Stomach (tissue), 9 donors: ENCODE measurements around the gene HSD17B12. TPM values are rescaled to one million over a fixed set of nuclear protein-coding genes. Genes with fewer than 3 reads are reported as not detected.
A peak's percentile ranks its signal among the peaks of the same experiment; 100 is the strongest.

Experiments used
- DNase-seq, 2 donors: peaks; one replicate each; pipeline versions ENCODE4 v3.0.0 to v3.0.0-alpha.2; 2013 to 2019
- H3K27ac ChIP-seq, 5 donors: fragments of 200-600 bp in 4 of 5; sonication (generic) in 4 of 5; one replicate each; pipeline ENCODE4 v1.5.1; 2013 to 2019; ENCODE audit warnings: mild to moderate bottlenecking in 1 of 5, moderate library complexity in 1 of 5
- H3K27me3 ChIP-seq, 3 donors: fragments of 200-600 bp; sonication (generic); one replicate each; pipeline ENCODE4 v1.5.1; 2017 to 2019; ENCODE audit warnings: mixed run types in 1 of 3
- H3K36me3 ChIP-seq, 4 donors: fragments of 200-600 bp; sonication (generic); 1 replicate in 3 of 4; 2 replicates in 1 of 4; pipeline ENCODE4 v1.5.1; 2016 to 2019
- H3K4me1 ChIP-seq, 4 donors: fragments of 200-600 bp; sonication (generic); one replicate each; pipeline ENCODE4 v1.5.1; 2016 to 2019
- H3K4me3 ChIP-seq, 4 donors: fragments of 200-600 bp; sonication (generic) in 3 of 4; one replicate each; pipeline ENCODE4 v1.5.1; 2016 to 2019; ENCODE audit warnings: mild to moderate bottlenecking in 1 of 4
- H3K9me3 ChIP-seq, 4 donors: fragments of 200-600 bp; sonication (generic); one replicate each; pipeline ENCODE4 v1.5.1; 2016 to 2019
- CTCF ChIP-seq, 7 experiments: fragments of 450-650 bp in 4 of 7; fragments of 200-600 bp in 3 of 7; sonication (generic) in 3 of 7; IDR thresholded peaks; one replicate each; pipeline ENCODE4 v1.5.1; 2016 to 2019; ENCODE audit warnings: antibody characterized with exemption in 7 of 7, control low read depth in 2 of 7, mild to moderate bottlenecking in 1 of 7
- EP300 ChIP-seq: sonication (generic); formaldehyde crosslinking; IDR thresholded peaks from one replicate; pipeline ENCODE4 v1.6.1; 2017; ENCODE audit warnings: antibody characterized with exemption
- POLR2A ChIP-seq, 4 donors: fragments of 450-650 bp; IDR thresholded peaks; one replicate each; pipeline ENCODE4 v1.6.1; 2016; ENCODE audit warnings: antibody characterized with exemption in 4 of 4, control low read depth in 2 of 4, mild to moderate bottlenecking in 1 of 4, moderate library complexity in 1 of 4
- POLR2AphosphoS5 ChIP-seq, 3 donors: sonication (generic); formaldehyde crosslinking; IDR thresholded peaks; one replicate each; pipeline ENCODE4 v1.6.1; 2016; ENCODE audit warnings: antibody characterized with exemption in 3 of 3
- WGBS, 5 donors: extraction: QIAGEN DNeasy Blood & Tissue Kit in 3 of 5; methylation state at CpG; one replicate each; pipeline versions ENCODE4 v1.1.5 to v1.1.7; 2013 to 2018; 5-methylcytosine and 5-hydroxymethylcytosine counted together
- intact Hi-C: fragments of 100-400 bp; cut with DNase I; formaldehyde crosslinking; loops from one replicate; pipeline ENCODE4 v1.15.1; 2023; ENCODE audit warnings: low total_unique reads
- polyA plus RNA-seq, 3 donors: library from polyadenylated mRNA; stranded (reverse); fragments of 200-250 nt; gene quantifications; one replicate each; pipeline ENCODE4 v1.2.3, GENCODE V29; 2013
- total RNA-seq, 5 donors: library from RNA; depleted of rRNA; stranded (reverse); fragments of >200 nt; gene quantifications; one replicate each; pipeline versions ENCODE4 v1.1.0 to v1.2.3, GENCODE V29; 2014 to 2016
- donor health status: healthy with polysubstance abuse.
- donor health status: Bipolar disorder and iron deficiency.
- donor health status: healthy.

HSD17B12 gene
- total and polyA plus RNA-seq, 8 donors = 25.8 to 169 (median 52.4) TPM

GRCh38 chr11:43819926-43820325 is 139.4 kb downstream of the HSD17B12 start:
- no peaks in the 10 kb centered on the region for H3K4me1 ChIP-seq
- no peak overlapping the region for H3K4me3 ChIP-seq
- H3K27me3 ChIP-seq = no peaks in the 10 kb centered on the region
- no peak overlapping the region for H3K27ac ChIP-seq
- intact Hi-C loops = no loop called here
- 93 to 96% (median 95%) methylated on average over 2 of the region's 2 CpGs for WGBS, 5 donors
- peaks cover 0 to 51% (median 24%) of the 10 kb centered on the region in 4 donors for H3K36me3 ChIP-seq
- H3K9me3 ChIP-seq = no peaks in the 10 kb centered on the region
- DNase-seq = no peak
- TF ChIP-seq EP300 = no peak
- no peak for TF ChIP-seq CTCF (IDR thresholded peaks at IDR 0.05)
- TF ChIP-seq POLR2A (IDR thresholded peaks at IDR 0.05) = no peak
- TF ChIP-seq POLR2AphosphoS5 (IDR thresholded peaks at IDR 0.05) = no peak

- WGBS, 5 donors = 94 to 98% (median 98%) methylated on average over 6 of the region's 6 CpGs
- Histone ChIP-seq H3K36me3 (peaks cover 0 to 30% (median 9%) of the 10 kb centered on the region in 4 donors), H3K27ac (no peak overlapping the region), H3K4me1 (no peaks in the 10 kb centered on the region), H3K9me3 (no peaks in the 10 kb centered on the region), H3K4me3 (no peak overlapping the region), H3K27me3 (no peaks in the 10 kb centered on the region)
- no peak for DNase-seq
- TF ChIP-seq POLR2A (IDR thresholded peaks at IDR 0.05) (no peak), POLR2AphosphoS5 (IDR thresholded peaks at IDR 0.05) (no peak), EP300 (no peak), CTCF (IDR thresholded peaks at IDR 0.05) (no peak)
- intact Hi-C loops = no loop called here
Observed at GRCh38 chr11:43823316-43823715, 142.8 kb downstream of the HSD17B12 start.

GRCh38 chr11:43823851-43824250 is 143.3 kb downstream of the HSD17B12 start:
- Histone ChIP-seq H3K36me3 (peaks cover 0 to 30% (median 9%) of the 10 kb centered on the region in 4 donors), H3K27ac (no peak overlapping the region), H3K4me1 (no peaks in the 10 kb centered on the region), H3K9me3 (no peaks in the 10 kb centered on the region), H3K4me3 (no peak overlapping the region), H3K27me3 (no peaks in the 10 kb centered on the region)
- no peak for TF ChIP-seq EP300
- no peak for TF ChIP-seq POLR2AphosphoS5 (IDR thresholded peaks at IDR 0.05)
- no peak for TF ChIP-seq POLR2A (IDR thresholded peaks at IDR 0.05)
- TF ChIP-seq CTCF (IDR thresholded peaks at IDR 0.05) = no peak
- 96 to 97% (median 96%) methylated on average over 5 of the region's 5 CpGs for WGBS, 5 donors
- no peak for DNase-seq
- intact Hi-C loops = no loop called here

GRCh38 chr11:43825217-43825816 is 144.8 kb downstream of the HSD17B12 start:
- TF ChIP-seq CTCF (IDR thresholded peaks at IDR 0.05) (peak in 4 of 7 experiments; percentile 53 to 64 (median 59)), POLR2AphosphoS5 (IDR thresholded peaks at IDR 0.05) (no peak)
- Histone ChIP-seq H3K4me1 (no peaks in the 10 kb centered on the region), H3K9me3 (no peaks in the 10 kb centered on the region), H3K4me3 (no peak overlapping the region), H3K27me3 (no peaks in the 10 kb centered on the region), H3K27ac (no peak overlapping the region), H3K36me3 (peaks cover 0 to 17% (median 2%) of the 10 kb centered on the region in 4 donors)
- DNase-seq = peak in 1 of 2 donors; percentile 55
- 35 to 59% (median 39%) methylated on average over 5 of the region's 5 CpGs for WGBS, 5 donors
- intact Hi-C loops = no loop called here
